Measurements from ENCODE around the gene CHAF1A.

- TF ChIP-seq POLR2A (IDR thresholded peaks at IDR 0.05; ENCODE audit: low read depth, low read length) (no peak), POLR2AphosphoS5 (IDR thresholded peaks at IDR 0.05; ENCODE audit: low read depth, low read length) (no peak), TAF1 (IDR thresholded peaks at IDR 0.05; ENCODE audit: low read depth, low read length) (no peak), POU2F2 (IDR thresholded peaks at IDR 0.05; ENCODE audit: low read depth, low read length) (no peak)
These were observed 12.4 kb downstream of the CHAF1A start for GRCh38 chr19:4414800-4415321.

Measured in GM12891 (cell line).